Glomerular endothelial cell (primary cell): ENCODE measurements around the gene CTDSPL. TPM values are rescaled to one million over a fixed set of nuclear protein-coding genes. Genes with fewer than 3 reads are reported as not detected.

Experiments
- DNase-seq: peaks from one replicate; pipeline ENCODE4 v3.0.0-alpha.2; 2011; ENCODE audit warnings: low read depth, low spot score; ENCODE audit errors: extremely low read depth
- total RNA-seq: library from RNA; depleted of rRNA; stranded (reverse); fragments of >200 nt; gene quantifications from 2 replicates; pipeline ENCODE4 v1.2.3, GENCODE V29; 2015

Gene CTDSPL
- total RNA-seq, 1 donor from 2014 or later: 21.1 TPM

DNA sequence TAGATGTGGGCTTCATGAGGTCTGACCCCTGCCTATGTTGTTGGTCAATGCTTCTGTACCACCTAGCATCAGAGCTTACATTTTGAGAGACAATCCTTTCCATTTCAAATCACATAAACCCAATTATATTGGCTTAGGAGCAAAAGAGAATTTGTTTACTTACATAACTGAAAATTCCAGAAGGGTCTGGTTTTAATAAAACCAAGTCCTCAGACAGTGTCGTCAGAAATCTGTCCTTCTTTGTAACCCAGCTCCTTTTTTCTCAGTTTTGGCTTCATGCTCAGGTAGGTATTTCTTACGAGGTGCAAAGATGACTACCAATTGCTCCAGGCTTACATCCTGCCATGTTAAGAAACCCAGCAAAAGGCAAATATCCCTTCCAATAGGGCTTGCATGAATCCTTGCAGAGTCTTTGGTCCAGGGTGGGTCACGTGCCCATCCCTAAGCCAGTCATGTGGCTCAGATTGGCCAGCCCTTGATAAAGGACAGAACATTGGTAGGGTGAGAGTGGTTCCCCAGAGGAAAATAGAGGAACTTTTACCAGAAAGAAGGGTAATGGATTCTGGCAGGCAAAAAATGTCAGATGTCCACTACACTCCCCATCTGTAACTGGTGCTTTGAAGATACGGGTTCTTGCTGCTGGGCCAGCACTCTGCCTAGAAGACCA is 78.7 kb downstream of the CTDSPL start:
- DNase-seq: no peak

- no peak for DNase-seq
Measured at GRCh38 chr3:37941608-37942508, 80.2 kb downstream of the CTDSPL start.

DNA sequence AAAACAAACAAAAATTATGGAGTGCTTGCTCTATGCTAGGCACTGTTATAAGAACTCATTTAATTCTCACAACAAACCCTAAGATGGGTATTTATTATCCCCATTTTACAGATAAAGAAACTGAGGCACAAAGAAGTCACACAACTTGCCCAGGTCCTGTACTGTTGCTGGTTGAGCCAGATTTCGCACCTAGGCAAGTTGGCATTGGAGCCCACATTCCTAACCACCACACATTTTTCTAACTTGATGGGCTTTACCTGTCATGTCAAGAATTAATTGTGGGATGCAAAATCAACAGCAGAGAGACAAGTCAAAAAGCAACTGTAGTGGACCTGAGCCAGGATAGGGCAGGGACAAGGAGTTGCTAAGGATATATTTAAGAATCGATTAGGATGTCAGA is 81.0 kb downstream of the CTDSPL start:
- no peak for DNase-seq

GRCh38 chr3:37943126-37943525 is 81.4 kb downstream of the CTDSPL start:
- no peak for DNase-seq

- DNase-seq: no peak
Measured at GRCh38 chr3:37943631-37944314, 82.1 kb downstream of the CTDSPL start.

- DNase-seq: no peak
Measured at GRCh38 chr3:37944391-37944842, 82.7 kb downstream of the CTDSPL start.

DNA sequence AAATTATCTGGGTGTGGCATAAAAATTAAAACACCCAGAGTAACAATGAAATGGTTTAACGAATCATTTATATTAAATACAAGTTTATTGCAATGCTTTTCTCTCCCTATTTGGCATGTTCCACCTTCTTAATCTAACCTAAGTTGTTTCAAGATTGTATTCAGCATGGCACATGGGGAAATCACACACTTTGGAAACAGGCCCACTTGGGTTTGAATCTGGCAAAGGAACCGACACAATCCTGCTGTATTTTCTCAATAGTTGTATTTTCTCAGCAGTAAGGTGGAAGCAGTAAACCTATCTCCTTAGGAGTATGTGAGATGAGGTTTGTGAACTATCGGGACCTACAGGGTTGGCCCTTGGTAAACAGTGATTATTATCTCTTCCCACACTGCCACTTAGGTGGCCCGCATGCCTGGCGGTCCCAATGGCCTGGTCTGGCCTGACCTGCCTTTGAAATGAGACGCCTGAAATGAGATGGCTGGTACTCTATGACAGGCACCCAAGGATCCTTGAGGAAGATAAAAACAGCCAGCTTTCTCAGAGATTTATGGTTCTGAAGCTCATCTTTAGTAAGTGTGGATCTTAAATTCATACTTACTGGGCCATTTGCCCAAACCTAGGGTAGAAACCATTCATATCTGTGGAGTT is 83.6 kb downstream of the CTDSPL start:
- no peak for DNase-seq

- peak; percentile 64 for DNase-seq
Measured at GRCh38 chr3:37945807-37946530, 84.3 kb downstream of the CTDSPL start.

GRCh38 chr3:37946531-37946889 is 84.8 kb downstream of the CTDSPL start:
- no peak for DNase-seq

- DNase-seq: no peak
Measured at GRCh38 chr3:37949866-37950265, 88.2 kb downstream of the CTDSPL start.

- DNase-seq: no peak
Measured at GRCh38 chr3:37952564-37952963, 90.9 kb downstream of the CTDSPL start.

DNA sequence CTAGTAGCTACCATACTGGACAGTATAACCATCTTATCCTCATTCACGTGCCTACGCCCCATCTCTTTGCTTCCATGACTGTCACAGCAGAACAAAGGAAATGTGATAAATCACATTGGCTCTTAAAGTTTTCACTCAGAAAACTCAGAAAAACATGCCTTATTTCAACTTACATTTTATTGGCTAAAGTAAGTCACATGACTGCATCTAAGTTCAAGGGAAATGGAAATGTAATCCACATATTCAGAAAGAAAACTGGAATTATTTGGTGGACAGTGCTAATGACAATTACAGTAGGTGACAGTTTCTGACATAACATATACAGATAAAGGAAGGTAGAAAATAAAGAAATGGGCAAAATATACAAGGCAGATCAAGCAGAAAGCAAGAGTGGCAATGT is 91.5 kb downstream of the CTDSPL start:
- no peak for DNase-seq

GRCh38 chr3:37953707-37954394 is 92.2 kb downstream of the CTDSPL start:
- no peak for DNase-seq

- DNase-seq: no peak
Measured at GRCh38 chr3:37954881-37955280, 93.2 kb downstream of the CTDSPL start.

DNA sequence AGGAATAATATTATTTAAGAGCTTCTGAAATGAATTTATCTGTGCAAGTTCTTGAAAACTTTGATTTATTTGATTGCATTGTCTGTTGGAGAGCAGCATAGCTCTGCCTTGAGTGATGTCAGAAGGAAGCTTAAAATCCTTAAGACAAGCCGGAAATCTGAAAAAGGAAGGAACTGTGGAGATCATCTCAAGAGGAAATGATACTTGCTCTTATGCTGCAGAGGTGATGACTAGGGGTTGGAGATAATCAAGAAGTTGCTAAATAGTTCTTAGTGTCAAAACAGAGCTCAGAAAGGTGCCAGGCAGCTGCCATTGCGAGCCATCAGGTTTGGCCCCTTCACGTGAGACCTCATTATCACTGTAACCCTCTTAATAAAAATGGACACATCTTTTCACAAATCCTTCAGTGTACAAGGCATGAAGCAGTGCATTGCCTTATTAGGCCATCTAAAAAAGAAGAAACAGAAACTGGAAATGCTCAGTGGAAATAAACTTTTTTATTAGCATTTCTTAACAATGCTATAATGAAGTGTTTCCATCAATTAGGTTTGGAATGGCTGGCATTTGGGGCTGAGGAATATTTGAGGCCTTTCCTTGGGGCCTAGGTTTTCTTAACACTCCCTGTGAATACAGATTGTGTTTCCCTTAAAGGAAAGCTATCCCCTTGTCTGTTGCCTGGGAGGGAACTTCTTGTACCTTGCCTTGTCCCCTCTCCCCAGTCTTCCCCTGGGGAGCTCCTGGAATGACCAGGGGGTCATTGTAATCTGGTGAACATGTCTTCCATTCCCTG is 94.4 kb downstream of the CTDSPL start:
- DNase-seq: no peak

GRCh38 chr3:37956723-37957538 is 95.3 kb downstream of the CTDSPL start:
- no peak for DNase-seq

DNA sequence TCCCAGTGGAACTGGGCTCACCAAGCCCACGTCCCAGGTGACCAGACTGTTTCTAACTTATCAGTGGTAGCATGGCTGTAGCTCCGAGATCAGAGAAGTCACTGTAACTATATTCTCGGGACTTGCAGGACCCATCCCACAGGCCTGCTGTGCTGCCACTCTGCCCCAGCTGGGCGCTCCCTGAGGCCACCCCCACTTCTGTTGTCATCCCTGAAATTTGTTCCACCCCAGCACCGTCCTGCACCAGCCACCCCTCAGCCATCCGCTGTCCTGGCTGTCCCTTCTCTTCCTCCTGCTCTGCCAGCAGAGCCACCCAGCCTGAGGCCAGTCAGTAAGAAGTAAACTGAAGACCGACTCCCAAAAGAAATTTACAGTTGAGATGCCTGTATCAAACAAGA is 95.9 kb downstream of the CTDSPL start:
- DNase-seq: no peak
